Left renal pelvis (tissue), 4 donors: Measurements from ENCODE around the gene HIGD1C. TPM values are rescaled to one million over a fixed set of nuclear protein-coding genes. Genes with fewer than 3 reads are reported as not detected.
"Not testable (repeated sequence)": the region's sequence is repeated elsewhere in the genome, so short reads cannot be mapped to it uniquely, and the experiment has no call there.

Experiments used
- DNase-seq, 4 donors: peaks; one replicate each; pipeline ENCODE4 v3.0.0-alpha.2; 2013; ENCODE audit warnings: low read depth in 4 of 4, low spot score in 3 of 4
- polyA plus RNA-seq, 4 donors: library from polyadenylated mRNA; unstranded; fragments of 120-200 nt; gene quantifications; one replicate each; pipeline ENCODE4 v1.2.1, GENCODE V29; 2013; ENCODE audit not compliant: insufficient read length in 4 of 4

HIGD1C gene
- polyA plus RNA-seq, 4 donors = not detected

- DNase-seq = no peak
These were observed 61.1 kb downstream of the HIGD1C start for GRCh38 chr12:51013441-51013840.

DNA sequence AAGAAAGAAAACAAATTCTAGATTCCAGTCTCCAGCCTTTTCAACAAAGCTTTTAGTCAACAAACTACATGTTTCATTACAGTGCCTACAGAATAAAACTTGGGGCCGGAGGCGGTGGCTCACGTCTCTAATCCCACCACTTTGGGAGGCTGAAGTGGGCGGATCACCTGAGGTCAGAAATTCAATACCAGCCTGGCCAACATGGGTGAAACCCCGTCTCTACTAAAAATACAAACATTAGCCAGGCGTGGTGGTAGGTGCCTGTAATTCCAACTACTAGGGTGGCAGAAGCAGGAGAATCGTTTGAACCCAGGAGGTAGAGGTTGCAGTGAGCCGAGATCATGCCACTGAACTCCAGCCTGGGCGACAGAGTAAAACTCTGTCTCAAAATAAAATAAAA, 62.1 kb downstream of the HIGD1C start:
- DNase-seq = not testable (repeated sequence)

DNA sequence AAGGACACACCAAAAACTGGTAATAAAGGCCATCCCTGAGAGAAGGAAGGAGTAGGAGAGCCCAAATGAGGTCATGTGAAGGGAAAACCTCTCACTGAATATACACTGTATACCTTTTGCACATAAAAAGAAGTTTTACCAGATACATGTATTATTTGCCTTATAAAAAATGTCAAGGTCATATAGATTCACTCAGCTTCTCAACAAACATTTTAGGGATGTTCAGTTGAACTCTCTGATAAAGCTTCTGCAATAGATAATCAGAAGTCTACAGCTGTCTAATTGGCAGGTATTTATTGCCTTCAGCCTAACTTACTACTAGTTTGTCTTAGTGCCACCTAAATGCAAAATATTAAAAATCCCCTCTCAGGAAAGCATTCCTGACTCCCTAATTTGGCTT, 65.1 kb downstream of the HIGD1C start:
- DNase-seq = no peak

GRCh38 chr12:51018956-51019355, 66.6 kb downstream of the HIGD1C start:
- no peak for DNase-seq

DNA sequence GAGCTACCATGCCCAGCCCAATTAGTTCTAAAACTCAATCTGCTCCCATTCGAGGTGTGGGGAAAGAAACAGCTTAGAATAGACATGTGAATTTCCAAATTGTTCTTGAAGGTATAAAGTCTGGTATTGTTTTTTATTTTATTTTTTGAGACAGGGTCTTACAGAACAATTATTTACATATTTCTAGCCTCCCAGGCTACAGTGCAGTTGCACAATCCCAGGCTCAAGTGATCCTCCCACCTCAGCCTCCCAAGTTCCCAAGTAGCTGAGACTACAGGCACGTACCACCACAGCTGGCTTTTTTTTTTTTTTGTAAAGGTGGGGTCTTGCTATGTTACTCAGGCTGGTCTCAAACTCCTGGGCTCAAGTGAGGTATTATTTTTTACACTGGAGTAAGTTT, 67.6 kb downstream of the HIGD1C start:
- no peak for DNase-seq

Other genes with a start within 250 kb of the HIGD1C start
- gene ATF1, start 188.4 kb upstream of the HIGD1C start, polyA plus RNA-seq = 10 to 100 TPM; 41.2 to 50.2 (median 46.9) TPM
- gene TMPRSS12, start 109.6 kb upstream of the HIGD1C start, polyA plus RNA-seq = under 1 TPM in 1 of 4 donors, not detected in 3; 0.08 TPM
- gene SLC11A2, start 73.8 kb downstream of the HIGD1C start, polyA plus RNA-seq = 10 to 100 TPM; 35.8 to 60.2 (median 51.1) TPM
- gene LETMD1, start 95.8 kb downstream of the HIGD1C start, polyA plus RNA-seq = 100 to 1,000 TPM in 2 of 4 donors, 10 to 100 TPM in 2; 77.6 to 137 (median 97.6) TPM
- gene CSRNP2, start 131.1 kb downstream of the HIGD1C start, polyA plus RNA-seq = 10 to 100 TPM; 37.5 to 46.6 (median 40.4) TPM
- 10 to 100 TPM; 44.2 to 65.5 (median 59.6) TPM for gene TFCP2, start 220.6 kb downstream of the HIGD1C start, polyA plus RNA-seq